H1 (cell line): ENCODE results near the gene FRMD4A. TPM values are rescaled to one million over a fixed set of nuclear protein-coding genes. Genes with fewer than 3 reads are reported as not detected.

Source experiments
- CTCF ChIA-PET: fragments of 300-600 bp; sonication (Branson Sonifier 250); formaldehyde crosslinking; loops from one replicate; lab custom pipeline; 2021; ENCODE audit not compliant: partially characterized antibody; lab: Charles Lee
- POLR2A ChIA-PET: fragments of 300-600 bp; sonication (Branson Sonifier 250); formaldehyde crosslinking; loops from one replicate; lab custom pipeline; 2021; ENCODE audit warnings: inconsistent platforms; ENCODE audit not compliant: partially characterized antibody; lab: Charles Lee
- DNase-seq, 2 experiments: peaks; one replicate each; pipeline versions ENCODE4 v3.0.0 to v3.0.0-alpha.2; 2010 to 2022; ENCODE audit warnings: low spot score in 2 of 2, low read depth in 1 of 2, mixed read lengths in 1 of 2
- FAIRE-seq: peaks from 2 replicates; lab custom pipeline; 2011; peaks lifted over from hg19 to GRCh38; lab: Jason Lieb, UNC
- H2AFZ ChIP-seq: 2 replicates; pipeline ENCODE4 v1.8.1; 2012; ENCODE audit warnings: low read length, inconsistent platforms
- H2AK5ac ChIP-seq: 2 replicates; pipeline ENCODE4 v1.6.1; 2013; ENCODE audit warnings: low read depth, low read length
- H2BK120ac ChIP-seq: replicated peaks from 2 replicates; pipeline ENCODE3; 2013; ENCODE audit warnings: low read depth, low read length, inconsistent platforms
- H2BK12ac ChIP-seq: 2 replicates; pipeline ENCODE4 v1.6.1; 2013; ENCODE audit warnings: low read depth, low read length
- H2BK15ac ChIP-seq: 2 replicates; pipeline ENCODE4 v1.6.1; 2013; ENCODE audit warnings: low read length
- H2BK20ac ChIP-seq: 2 replicates; pipeline ENCODE4 v1.6.1; 2013; ENCODE audit warnings: low read length
- H2BK5ac ChIP-seq: 2 replicates; pipeline ENCODE4 v1.6.1; 2013; ENCODE audit warnings: low read depth, low read length
- H3K14ac ChIP-seq: 2 replicates; pipeline ENCODE4 v1.6.1; 2013; ENCODE audit warnings: inconsistent platforms; ENCODE audit not compliant: insufficient read length
- H3K18ac ChIP-seq: 2 replicates; pipeline ENCODE4 v1.6.1; 2013; ENCODE audit warnings: low read length; ENCODE audit errors: extremely low read depth
- H3K23ac ChIP-seq: 2 replicates; pipeline ENCODE4 v1.6.1; 2013; ENCODE audit warnings: inconsistent platforms; ENCODE audit not compliant: insufficient read length
- H3K23me2 ChIP-seq: 2 replicates; pipeline ENCODE4 v1.6.1; 2013; ENCODE audit warnings: low read depth, low read length
- H3K27ac ChIP-seq: 2 replicates; pipeline ENCODE4 v1.6.1; 2011; ENCODE audit warnings: low read depth, low read length, inconsistent platforms
- H3K27me3 ChIP-seq, 4 experiments: replicated peaks in 1 of 4; 1 replicate in 1 of 4; 2 replicates in 3 of 4; pipeline versions ENCODE4 v1.6.1 to v1.8.1; 2011 to 2013; ENCODE audit warnings: low read length in 3 of 4, mild to moderate bottlenecking in 3 of 4, inconsistent platforms in 2 of 4, mixed read lengths in 2 of 4, moderate library complexity in 1 of 4; ENCODE audit not compliant: control insufficient read depth in 3 of 4, insufficient read depth in 3 of 4; ENCODE audit errors: extremely low read depth in 1 of 4
- H3K36me3 ChIP-seq, 4 experiments: 2 replicates each; pipeline versions ENCODE4 v1.6.1 to v1.8.1; 2011 to 2013; ENCODE audit warnings: mild to moderate bottlenecking in 4 of 4, low read length in 3 of 4, moderate library complexity in 2 of 4, control low read depth in 1 of 4, inconsistent platforms in 1 of 4; ENCODE audit not compliant: insufficient read depth in 4 of 4, control insufficient read depth in 2 of 4
- H3K4ac ChIP-seq: replicated peaks from 2 replicates; pipeline ENCODE3; 2013; ENCODE audit warnings: low read length, low read depth, mixed read lengths, inconsistent platforms; ENCODE audit not compliant: insufficient read length
- H3K4me1 ChIP-seq, 4 experiments: replicated peaks in 1 of 4; 1 replicate in 1 of 4; 2 replicates in 3 of 4; pipeline versions ENCODE4 v1.6.1 to v1.8.1; 2011 to 2013; ENCODE audit warnings: low read length in 3 of 4, inconsistent platforms in 2 of 4, mixed read lengths in 1 of 4; ENCODE audit not compliant: insufficient read depth in 4 of 4, control insufficient read depth in 3 of 4
- H3K4me2 ChIP-seq, 2 experiments: 2 replicates each; pipeline versions ENCODE4 v1.6.1 to v1.8.1; 2011 to 2013; ENCODE audit warnings: low read depth in 2 of 2, low read length in 2 of 2, control low read depth in 1 of 2, inconsistent platforms in 1 of 2, mild to moderate bottlenecking in 1 of 2; ENCODE audit not compliant: insufficient read depth in 1 of 2
- H3K4me3 ChIP-seq, 4 experiments: fragments of 200-600, 300-600 bp in 1 of 4; sonication (generic), shearing (Covaris generic), sonication (Bioruptor Twin) in 1 of 4; 2 replicates each; pipeline versions ENCODE4 v1.5.1 to v1.8.1; 2011 to 2016; ENCODE audit warnings: low read length in 4 of 4, low read depth in 3 of 4, control low read depth in 2 of 4, inconsistent platforms in 2 of 4, mild to moderate bottlenecking in 2 of 4, mixed read lengths in 1 of 4, moderate library complexity in 1 of 4; ENCODE audit not compliant: insufficient read depth in 2 of 4; ENCODE audit errors: extremely low read depth in 1 of 4
- H3K56ac ChIP-seq: replicated peaks from 2 replicates; pipeline ENCODE3; 2013; ENCODE audit warnings: low read depth, mild to moderate bottlenecking, mixed read lengths, low read length, inconsistent platforms; ENCODE audit not compliant: insufficient read length
- H3K79me1 ChIP-seq: 2 replicates; pipeline ENCODE4 v1.6.1; 2013; ENCODE audit warnings: low read depth, low read length, control low read depth
- H3K79me2 ChIP-seq, 2 experiments: 2 replicates each; pipeline versions ENCODE4 v1.6.1 to v1.8.1; 2012 to 2013; ENCODE audit warnings: low read length in 2 of 2, mild to moderate bottlenecking in 2 of 2, inconsistent platforms in 1 of 2; ENCODE audit not compliant: insufficient read depth in 2 of 2, control insufficient read depth in 1 of 2
- H3K9ac ChIP-seq, 4 experiments: replicated peaks in 1 of 4; 1 replicate in 1 of 4; 2 replicates in 3 of 4; pipeline versions ENCODE4 v1.6.1 to v1.8.1; 2011 to 2013; ENCODE audit warnings: low read depth in 3 of 4, low read length in 3 of 4, control low read depth in 2 of 4, mild to moderate bottlenecking in 2 of 4, moderate library complexity in 2 of 4, inconsistent platforms in 1 of 4; ENCODE audit errors: extremely low read depth in 1 of 4
- H3K9me3 ChIP-seq, 2 experiments: 2 replicates each; pipeline versions ENCODE4 v1.6.1 to v1.8.1; 2012 to 2013; ENCODE audit warnings: mild to moderate bottlenecking in 2 of 2, moderate library complexity in 2 of 2, control low read depth in 1 of 2, inconsistent platforms in 1 of 2, low read depth in 1 of 2, low read length in 1 of 2, mixed read lengths in 1 of 2; ENCODE audit not compliant: insufficient read depth in 2 of 2
- H4K20me1 ChIP-seq, 2 experiments: replicated peaks in 1 of 2; 2 replicates each; pipeline versions ENCODE3 to v1.8.1; 2011 to 2013; ENCODE audit warnings: inconsistent platforms in 2 of 2, low read length in 2 of 2, mild to moderate bottlenecking in 1 of 2; ENCODE audit not compliant: insufficient read depth in 2 of 2, control insufficient read depth in 1 of 2
- H4K5ac ChIP-seq: 2 replicates; pipeline ENCODE4 v1.6.1; 2013; ENCODE audit warnings: low read length, low read depth, mixed read lengths, inconsistent platforms; ENCODE audit not compliant: insufficient read length
- H4K8ac ChIP-seq: 2 replicates; pipeline ENCODE4 v1.8.0; 2013; ENCODE audit warnings: mild to moderate bottlenecking, moderate library complexity, low read length, inconsistent platforms; ENCODE audit not compliant: insufficient read depth; ENCODE audit errors: extremely low read depth
- H4K91ac ChIP-seq: replicated peaks from 2 replicates; pipeline ENCODE3; 2013; ENCODE audit warnings: low read length, mixed read lengths, inconsistent platforms; ENCODE audit not compliant: insufficient read length
- SIN3A ChIP-seq, 2 experiments: IDR thresholded peaks in 1 of 2; conservative IDR thresholded peaks in 1 of 2; 2 replicates each; pipeline ENCODE4 v1.6.1; 2011 to 2012; ENCODE audit warnings: low read length in 2 of 2, improper control_type of control experiment in 1 of 2, low read depth in 1 of 2, mild to moderate bottlenecking in 1 of 2
- SP4 ChIP-seq: IDR thresholded peaks from 2 replicates; pipeline ENCODE4 v1.6.1; 2012; ENCODE audit warnings: low read length, inconsistent platforms
- WGBS, 2 experiments: shearing (Covaris generic) in 1 of 2; methylation state at CpG; one replicate each; pipeline versions ENCODE4 v1.1.6 to v1.1.7; 2013 to 2015; ENCODE audit warnings: low lambda C conversion rate in 2 of 2, mixed read lengths in 2 of 2, inconsistent platforms in 1 of 2, low coverage in 1 of 2, missing lambda C conversion rate in 1 of 2; ENCODE audit not compliant: insufficient replicate concordance in 2 of 2, insufficient coverage in 1 of 2, insufficient read length in 1 of 2; ENCODE audit errors: extremely low coverage in 1 of 2, missing lambda C conversion rate in 1 of 2; 5-methylcytosine and 5-hydroxymethylcytosine counted together
- polyA plus RNA-seq, 7 experiments: library from polyadenylated mRNA; depleted of rRNA in 3 of 7; stranded (reverse) in 5 of 7; unstranded in 2 of 7; fragments of >200 nt in 5 of 7; fragments of 200-250 nt in 2 of 7; gene quantifications; 1 replicate in 5 of 7; 2 replicates in 1 of 7; 4 replicates in 1 of 7; pipeline versions ENCODE4 v1.2.1 to v1.2.3, GENCODE V29; 2011 to 2013; ENCODE audit warnings: missing spikeins in 2 of 7, mixed read lengths in 2 of 7
- total RNA-seq: library from RNA; stranded (reverse); fragmentation: NEBNext Ultra II Directional; extraction: Animal tissue kit (Norgen Biotek cat#: 25700); gene quantifications from 2 replicates; pipeline ENCODE4 v1.2.1, GENCODE V29; 2021

Gene FRMD4A
- total and polyA plus RNA-seq, 2 of the 8 experiments (the other 6 are each of a cell fraction or from before 2014, with no cell fraction given): 38.6 to 39.6 TPM

GRCh38 chr10:13911821-13912520 lies 418.8 kb downstream of the FRMD4A start:
- Histone ChIP-seq H3K4me2 (no peak overlapping the region), H3K79me2 (no peaks in the 10 kb centered on the region), H2BK5ac (no peak overlapping the region), H2BK20ac (no peak overlapping the region), H3K9ac (no peak overlapping the region), H3K14ac (no peak overlapping the region), H3K4me1 (peaks cover 0 to 2% (median 0%) of the 10 kb centered on the region in 4 experiments; a peak in 1 of 7 replicates), H2AFZ (no peak overlapping the region), H4K20me1 (no peaks in the 10 kb centered on the region), H4K91ac (no peak overlapping the region), H3K18ac (no peak overlapping the region), H3K23ac (no peak overlapping the region), H2BK120ac (no peak overlapping the region), H4K8ac (no peak overlapping the region), H3K36me3 (no peaks in the 10 kb centered on the region), H3K4ac (no peak overlapping the region), H3K27ac (no peak overlapping the region), H2AK5ac (no peak overlapping the region), H3K4me3 (no peak overlapping the region), H3K23me2 (no peaks in the 10 kb centered on the region), H3K79me1 (no peaks in the 10 kb centered on the region), H3K9me3 (no peaks in the 10 kb centered on the region), H2BK12ac (no peak overlapping the region), H3K56ac (no peak overlapping the region), H3K27me3 (no peaks in the 10 kb centered on the region), H4K5ac (no peak overlapping the region), H2BK15ac (no peak overlapping the region)
- no peak for DNase-seq
- FAIRE-seq: no peak
- 76% methylated on average over 2 of the region's 2 CpGs; no CpG with 5 or more reads in 1 of the 2 experiments for WGBS, 2 experiments
- CTCF ChIA-PET: interaction anchor here (0.6 to 0.7 kb wide), 4 partner anchors 9 to 540 kb away, joined by 3 to 4 read pairs (median 4); no protein-coding TSS in a partner anchor
- POLR2A ChIA-PET: no interaction called here
- TF ChIP-seq SIN3A (conservative IDR thresholded peaks at IDR 0.05 in 1 of 2, IDR thresholded peaks at IDR 0.05 in 1 of 2; ENCODE audit: low read depth in 1 of 2, low read length in 2 of 2): no peak
- no peak for TF ChIP-seq SP4
